Measurements from ENCODE around the gene KIAA1671.

DNA sequence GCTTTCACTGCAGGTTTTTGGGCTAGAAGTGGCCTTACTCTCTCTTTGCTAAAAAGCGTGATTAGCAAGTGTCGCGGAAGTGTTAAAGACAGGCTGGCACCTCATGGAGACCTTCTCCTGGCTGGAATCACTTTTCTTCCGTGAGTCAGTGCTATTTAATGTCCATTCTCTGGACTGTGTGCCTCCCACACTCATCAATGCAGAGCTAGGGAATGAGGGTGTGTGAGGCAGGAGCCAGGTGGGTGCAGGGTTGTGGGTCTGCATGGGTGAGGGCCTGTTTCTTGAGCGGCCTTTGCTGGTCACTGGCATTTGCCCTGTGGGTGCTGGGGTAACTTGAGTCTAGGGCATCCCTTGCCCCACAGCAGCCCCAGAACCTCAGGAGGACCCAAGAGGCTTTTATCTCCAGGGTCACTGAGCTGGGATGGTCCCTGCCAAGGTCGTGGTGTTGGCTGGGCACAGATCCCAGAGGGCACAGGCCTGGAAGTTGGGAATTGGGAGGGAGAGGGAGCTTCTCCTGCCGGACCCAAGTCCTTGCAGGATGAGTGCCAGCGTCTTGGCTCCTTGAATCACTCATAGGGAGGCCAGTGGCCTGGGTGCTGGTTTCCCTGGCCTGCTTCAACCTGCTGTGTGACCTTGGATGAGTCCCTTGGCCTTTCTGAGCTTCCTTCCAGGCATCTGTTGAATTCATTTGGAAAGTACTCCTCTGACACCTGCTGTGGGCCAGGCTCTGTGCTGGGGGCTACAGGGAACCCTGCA lies 30.0 kb downstream of the KIAA1671 start:
- TF ChIP-seq TAF1 (IDR thresholded peaks at IDR 0.05; ENCODE audit: low read depth) (no peak), EZH2 (IDR thresholded peaks at IDR 0.05; ENCODE audit: borderline replicate concordance, insufficient read depth, low read length, poor library complexity, severe bottlenecking) (no peak), SMC3 (conservative IDR thresholded peaks at IDR 0.05; ENCODE audit: poor library complexity) (no peak), RAD21 (conservative IDR thresholded peaks at IDR 0.05) (no peak), POLR2AphosphoS5 (IDR thresholded peaks at IDR 0.05) (no peak), MXI1 (conservative IDR thresholded peaks at IDR 0.05; ENCODE audit: poor library complexity, severe bottlenecking) (no peak), EP300 (conservative IDR thresholded peaks at IDR 0.05; ENCODE audit: poor library complexity, severe bottlenecking) (no peak)
- TF ChIP-seq, protein P1, sequence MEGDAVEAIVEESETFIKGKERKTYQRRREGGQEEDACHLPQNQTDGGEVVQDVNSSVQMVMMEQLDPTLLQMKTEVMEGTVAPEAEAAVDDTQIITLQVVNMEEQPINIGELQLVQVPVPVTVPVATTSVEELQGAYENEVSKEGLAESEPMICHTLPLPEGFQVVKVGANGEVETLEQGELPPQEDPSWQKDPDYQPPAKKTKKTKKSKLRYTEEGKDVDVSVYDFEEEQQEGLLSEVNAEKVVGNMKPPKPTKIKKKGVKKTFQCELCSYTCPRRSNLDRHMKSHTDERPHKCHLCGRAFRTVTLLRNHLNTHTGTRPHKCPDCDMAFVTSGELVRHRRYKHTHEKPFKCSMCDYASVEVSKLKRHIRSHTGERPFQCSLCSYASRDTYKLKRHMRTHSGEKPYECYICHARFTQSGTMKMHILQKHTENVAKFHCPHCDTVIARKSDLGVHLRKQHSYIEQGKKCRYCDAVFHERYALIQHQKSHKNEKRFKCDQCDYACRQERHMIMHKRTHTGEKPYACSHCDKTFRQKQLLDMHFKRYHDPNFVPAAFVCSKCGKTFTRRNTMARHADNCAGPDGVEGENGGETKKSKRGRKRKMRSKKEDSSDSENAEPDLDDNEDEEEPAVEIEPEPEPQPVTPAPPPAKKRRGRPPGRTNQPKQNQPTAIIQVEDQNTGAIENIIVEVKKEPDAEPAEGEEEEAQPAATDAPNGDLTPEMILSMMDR (IDR thresholded peaks at IDR 0.05; ENCODE audit: poor library complexity, severe bottlenecking), result no peak
- TF ChIP-seq, protein P2, sequence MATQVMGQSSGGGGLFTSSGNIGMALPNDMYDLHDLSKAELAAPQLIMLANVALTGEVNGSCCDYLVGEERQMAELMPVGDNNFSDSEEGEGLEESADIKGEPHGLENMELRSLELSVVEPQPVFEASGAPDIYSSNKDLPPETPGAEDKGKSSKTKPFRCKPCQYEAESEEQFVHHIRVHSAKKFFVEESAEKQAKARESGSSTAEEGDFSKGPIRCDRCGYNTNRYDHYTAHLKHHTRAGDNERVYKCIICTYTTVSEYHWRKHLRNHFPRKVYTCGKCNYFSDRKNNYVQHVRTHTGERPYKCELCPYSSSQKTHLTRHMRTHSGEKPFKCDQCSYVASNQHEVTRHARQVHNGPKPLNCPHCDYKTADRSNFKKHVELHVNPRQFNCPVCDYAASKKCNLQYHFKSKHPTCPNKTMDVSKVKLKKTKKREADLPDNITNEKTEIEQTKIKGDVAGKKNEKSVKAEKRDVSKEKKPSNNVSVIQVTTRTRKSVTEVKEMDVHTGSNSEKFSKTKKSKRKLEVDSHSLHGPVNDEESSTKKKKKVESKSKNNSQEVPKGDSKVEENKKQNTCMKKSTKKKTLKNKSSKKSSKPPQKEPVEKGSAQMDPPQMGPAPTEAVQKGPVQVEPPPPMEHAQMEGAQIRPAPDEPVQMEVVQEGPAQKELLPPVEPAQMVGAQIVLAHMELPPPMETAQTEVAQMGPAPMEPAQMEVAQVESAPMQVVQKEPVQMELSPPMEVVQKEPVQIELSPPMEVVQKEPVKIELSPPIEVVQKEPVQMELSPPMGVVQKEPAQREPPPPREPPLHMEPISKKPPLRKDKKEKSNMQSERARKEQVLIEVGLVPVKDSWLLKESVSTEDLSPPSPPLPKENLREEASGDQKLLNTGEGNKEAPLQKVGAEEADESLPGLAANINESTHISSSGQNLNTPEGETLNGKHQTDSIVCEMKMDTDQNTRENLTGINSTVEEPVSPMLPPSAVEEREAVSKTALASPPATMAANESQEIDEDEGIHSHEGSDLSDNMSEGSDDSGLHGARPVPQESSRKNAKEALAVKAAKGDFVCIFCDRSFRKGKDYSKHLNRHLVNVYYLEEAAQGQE (IDR thresholded peaks at IDR 0.05; ENCODE audit: borderline replicate concordance), result no peak
